T-helper 22 cell (primary cell): ENCODE measurements around the gene NDST1.

Source experiments
- DNase-seq: peaks from one replicate; pipeline ENCODE4 v3.0.0-alpha.2; 2020; ENCODE audit warnings: low read depth

NDST1 gene

DNA sequence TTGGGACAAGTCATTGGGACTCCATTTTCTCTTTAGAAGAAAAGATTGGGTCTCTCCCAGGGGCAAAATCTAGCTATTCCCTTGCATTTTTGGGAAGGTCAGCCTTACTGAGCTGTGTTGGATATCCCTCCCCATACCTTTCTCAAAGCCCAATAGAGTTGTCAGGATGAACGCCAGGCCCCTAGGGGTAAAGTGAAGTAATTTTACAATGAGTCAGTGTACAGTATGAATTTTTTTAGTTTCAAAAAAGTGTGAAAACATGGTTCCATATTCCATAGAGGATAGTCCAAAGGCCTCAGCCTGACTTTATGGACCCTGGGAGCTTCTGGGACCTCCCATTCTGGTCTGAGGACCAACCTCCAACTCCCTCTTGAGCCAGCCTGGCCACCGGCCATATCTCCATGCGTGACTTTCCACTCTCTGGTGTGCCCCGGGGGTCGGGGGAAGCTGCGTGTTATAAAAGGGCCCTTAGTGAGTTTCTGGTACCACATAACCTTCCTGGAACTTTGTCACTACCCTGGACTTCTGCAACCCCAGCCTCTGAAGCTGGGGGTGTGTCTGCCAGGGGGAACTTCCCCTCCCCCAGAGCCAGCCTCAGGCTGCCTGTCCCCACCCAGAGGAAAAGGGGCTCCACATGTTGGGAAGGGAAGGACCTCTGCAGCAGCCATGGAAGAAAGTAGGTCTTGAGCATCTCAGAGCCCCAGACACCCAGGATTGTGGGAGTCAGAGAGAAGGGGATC, 80.1 kb downstream of the NDST1 start:
- DNase-seq, result no peak

DNA sequence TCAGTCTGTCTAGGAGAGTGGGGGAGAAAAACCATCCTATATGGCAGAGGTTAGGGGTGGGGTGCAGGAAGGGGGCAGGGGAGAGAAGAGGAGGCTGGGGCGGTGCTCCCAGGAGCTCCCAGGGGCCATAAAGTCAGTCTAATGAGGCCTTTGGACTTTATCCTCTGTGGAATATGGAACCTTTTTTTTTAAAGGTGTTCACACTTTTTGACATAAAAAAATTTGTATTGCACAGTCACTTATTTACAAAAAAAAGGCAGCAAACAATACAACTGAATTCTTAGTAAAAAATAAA, 80.6 kb downstream of the NDST1 start:
- DNase-seq, result no peak

DNA sequence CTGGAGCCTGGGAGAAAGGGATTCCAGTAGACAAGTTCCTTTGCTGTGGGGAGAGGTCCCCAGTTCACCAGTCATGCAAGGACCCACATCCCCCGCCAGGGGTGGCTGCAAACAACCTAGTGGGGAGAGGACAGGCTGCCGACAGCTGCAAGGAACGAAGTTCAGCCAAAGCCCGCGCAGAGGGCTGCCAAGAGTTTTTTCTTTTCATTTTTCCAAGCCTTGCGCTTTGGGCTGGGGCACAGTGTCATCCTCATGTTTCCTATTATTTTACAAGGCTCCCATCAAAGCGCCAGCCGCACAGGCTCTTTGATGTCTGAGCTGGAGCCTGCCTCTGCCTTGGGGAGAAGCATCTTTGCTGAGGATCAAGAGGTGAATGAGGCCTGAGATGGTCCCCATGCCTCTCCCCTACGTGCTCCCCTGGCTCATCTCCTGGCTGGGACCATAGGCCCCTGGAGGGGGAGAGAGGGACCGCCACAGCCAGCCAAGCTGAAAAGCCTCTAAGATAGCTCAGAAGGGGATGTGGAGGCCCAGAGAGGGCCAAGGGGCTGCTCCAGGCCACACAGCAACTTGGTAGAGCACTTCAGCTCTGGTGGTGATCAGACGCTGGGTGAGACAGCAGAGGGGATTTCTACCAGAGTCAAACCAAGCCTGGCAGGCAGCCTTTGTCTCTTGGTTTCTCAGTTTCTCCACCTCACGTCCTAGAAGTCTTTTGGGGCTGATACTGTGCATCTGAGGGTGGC, 82.1 kb downstream of the NDST1 start:
- no peak for DNase-seq

DNA sequence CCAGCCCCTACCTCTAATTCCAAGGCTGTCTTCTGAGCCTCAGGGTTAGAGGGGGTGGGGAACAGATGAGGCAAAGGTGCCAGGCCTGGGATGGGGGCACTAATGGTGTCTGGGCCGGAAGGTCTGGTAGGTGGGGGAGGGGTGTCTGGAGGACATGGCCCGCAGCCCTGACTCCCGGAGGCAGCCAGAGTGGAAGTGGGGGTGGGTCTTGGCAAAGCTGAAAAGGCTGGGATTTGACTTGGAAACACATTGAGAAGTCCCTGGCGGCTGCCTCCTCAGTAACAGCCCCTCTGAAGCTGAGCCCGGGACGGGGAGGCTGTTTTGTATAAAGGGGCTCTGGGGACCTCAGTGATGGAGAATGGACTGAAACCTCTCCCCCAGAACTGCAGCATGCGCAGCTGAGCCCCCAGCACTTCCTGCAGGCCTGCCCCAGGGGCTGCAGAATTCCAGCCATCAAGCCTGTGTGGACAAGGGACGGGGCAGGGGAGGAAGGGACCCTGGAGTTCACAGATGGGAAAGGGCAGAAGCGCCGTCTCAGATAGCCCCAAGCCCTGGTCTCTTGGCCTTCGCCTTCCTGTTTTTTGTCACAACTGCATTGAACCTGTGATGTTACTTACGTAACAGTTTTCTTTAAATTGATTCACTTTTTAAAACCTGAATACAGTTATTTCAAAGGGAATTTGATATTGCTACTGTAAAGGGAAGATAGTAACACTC, 83.2 kb downstream of the NDST1 start:
- DNase-seq, result no peak

DNA sequence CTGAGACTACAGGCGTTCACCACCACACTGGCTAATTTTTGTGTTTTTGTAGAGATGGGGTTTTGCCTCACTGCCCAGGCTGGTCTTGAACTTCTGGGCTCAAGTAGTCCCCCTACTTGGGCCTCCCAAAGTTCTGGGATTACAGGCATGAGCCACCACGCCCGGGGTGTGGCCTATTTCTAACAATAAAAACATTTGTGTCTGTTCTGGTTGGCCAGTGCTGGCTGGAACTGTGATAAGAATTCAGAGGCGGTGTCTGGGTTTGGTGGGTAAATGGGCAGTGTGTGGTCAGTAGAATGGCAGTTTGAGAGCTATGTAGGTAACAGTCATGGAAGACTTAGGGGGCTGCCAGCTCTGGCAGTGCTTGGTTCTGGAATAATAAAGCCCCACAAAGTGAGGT, 85.7 kb downstream of the NDST1 start:
- DNase-seq, result no peak

DNA sequence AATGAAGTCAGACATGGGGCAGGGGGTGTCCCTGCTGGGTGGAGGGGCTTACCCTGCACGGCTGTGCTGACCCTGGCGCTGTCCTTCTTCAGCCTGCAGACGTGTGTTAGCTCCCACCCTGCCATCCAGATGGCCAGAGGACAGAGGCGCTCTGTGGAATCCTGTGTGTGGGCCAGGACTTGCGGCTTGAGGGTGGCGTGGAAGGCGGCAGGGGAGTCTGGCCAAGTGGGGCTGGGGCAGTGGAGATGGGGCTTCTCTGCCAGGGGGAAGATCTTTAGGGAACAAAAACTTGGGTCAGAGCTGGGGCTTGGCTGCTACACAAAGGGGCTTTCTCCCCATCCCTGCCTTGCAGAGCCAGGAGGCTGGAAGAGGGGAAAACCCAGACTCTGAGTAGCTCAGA, 86.1 kb downstream of the NDST1 start:
- DNase-seq, result no peak

DNA sequence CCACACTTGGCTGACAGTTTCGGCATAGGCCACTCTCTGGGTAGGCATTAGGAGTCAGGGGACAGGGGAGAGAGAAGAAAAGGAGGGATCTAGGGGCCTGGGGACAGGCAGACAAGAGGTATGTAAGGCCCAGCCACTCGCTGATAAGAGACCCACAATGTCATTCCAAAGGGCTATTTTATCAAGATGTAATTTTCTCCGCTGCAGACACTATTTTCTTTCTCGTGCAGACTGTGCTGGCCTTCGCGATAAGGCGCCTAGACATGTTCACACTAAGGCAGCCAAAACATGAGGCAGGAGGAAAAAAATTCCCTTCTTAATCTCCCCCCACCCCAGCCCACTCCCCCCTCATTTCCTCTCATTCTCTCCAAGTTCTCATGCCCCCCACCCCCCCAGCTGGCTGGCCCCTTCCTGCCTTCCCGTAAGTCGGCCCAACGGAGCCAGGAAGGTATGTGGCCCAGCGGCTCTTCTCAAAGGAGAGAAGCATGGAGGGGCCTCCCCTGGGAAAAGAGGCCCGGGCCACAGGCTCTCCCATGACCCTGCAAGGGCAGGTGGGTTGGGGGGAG, 87.6 kb downstream of the NDST1 start:
- DNase-seq, result no peak

DNA sequence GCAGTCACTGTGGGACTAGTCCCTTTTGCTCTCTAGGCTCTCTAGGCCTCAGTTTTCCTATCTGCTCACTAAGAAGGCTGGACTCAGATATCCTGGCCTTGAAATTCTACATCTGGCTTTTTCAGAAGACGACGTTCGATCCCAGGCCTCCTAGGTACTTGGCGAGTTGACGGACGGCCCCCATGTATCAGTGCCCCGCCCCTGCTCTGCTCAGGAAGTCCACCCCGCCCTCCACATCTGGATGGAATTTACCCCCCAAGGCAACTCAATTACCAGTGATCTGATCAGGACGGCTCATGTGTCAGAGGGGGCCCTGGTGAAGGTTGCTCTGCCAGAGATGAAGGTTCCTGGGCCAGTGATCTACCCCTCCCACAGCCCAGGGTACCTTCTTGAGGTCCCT, 88.4 kb downstream of the NDST1 start:
- no peak for DNase-seq

DNA sequence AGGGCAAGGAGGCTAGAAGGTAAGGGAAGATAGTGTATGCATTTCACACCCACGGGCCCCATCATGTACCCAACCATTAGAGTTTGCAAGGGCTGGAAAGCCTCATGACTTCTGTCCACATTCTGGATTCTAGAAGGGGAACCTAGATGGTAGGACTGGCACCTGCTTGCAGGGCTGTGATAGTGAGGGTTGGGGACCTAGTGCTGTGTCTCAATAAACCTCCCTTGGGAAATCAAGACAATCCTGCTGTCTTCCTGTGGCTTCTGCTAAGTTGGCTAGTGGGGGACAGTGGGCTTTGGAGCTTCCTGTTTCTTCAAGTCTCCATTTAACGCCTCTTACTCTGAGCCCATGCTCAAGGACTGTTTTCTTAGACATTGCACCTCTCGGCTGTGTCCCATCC, 88.9 kb downstream of the NDST1 start:
- DNase-seq, result no peak

DNA sequence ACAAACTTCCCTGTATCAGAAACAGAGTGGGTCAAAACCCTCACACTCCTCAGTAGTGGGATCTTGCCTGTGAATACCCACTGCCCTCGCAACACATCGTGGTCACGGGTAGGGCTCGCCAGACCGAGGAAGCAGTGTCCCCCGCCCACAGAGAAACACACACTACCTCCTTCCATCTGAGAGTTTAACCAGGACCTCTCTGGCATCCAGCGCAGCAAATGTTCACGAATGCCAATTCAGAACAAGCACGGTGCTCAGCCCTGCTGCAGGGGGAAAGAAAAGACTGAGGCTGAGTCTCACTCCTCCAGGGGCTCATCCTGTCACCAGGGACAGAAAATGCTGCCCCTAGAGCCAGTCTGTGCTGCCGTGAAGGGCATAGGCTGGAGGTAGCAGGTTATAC, 90.1 kb downstream of the NDST1 start:
- DNase-seq, result no peak

DNA sequence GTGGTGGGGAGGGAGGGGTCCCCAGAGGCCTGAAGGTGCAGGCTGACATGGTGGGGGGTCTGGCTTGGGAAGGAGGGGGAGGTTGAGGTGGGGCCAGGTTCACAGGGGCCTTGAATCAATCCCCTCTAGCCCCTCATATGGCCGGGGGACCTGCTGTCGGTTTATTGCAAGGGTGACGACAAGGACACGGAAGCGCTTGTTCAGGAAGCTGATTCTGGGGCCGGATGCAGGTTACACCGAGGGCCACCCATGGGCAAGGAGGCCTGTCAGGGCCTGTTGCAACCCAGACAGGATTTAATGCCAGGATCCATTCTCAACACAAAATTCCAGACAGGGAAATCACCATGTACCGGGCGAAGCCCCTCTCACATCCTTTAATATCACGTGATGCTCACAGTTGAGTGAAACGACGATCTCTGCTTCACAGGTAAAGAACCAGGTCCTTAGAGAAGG, 90.9 kb downstream of the NDST1 start:
- no peak for DNase-seq

DNA sequence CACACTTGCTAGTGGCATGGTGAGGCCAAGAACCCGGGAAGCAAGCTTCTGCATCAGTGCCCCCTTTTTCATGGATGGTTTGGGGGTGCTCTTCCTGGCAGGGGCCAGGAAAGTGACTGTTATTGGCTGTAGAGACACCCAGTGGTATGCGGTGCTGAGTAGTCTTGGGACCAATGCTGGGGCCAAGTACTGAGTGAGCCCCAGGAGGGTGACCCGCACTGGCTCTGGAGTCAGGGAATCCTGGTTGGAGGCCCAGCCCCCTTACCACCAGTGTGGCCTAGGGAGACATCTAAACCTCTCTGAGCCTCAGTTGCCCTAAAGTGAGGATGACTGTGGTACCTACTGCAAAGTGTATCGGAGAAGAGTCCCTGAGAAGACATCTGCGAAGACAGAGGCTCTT, 91.3 kb downstream of the NDST1 start:
- no peak for DNase-seq

DNA sequence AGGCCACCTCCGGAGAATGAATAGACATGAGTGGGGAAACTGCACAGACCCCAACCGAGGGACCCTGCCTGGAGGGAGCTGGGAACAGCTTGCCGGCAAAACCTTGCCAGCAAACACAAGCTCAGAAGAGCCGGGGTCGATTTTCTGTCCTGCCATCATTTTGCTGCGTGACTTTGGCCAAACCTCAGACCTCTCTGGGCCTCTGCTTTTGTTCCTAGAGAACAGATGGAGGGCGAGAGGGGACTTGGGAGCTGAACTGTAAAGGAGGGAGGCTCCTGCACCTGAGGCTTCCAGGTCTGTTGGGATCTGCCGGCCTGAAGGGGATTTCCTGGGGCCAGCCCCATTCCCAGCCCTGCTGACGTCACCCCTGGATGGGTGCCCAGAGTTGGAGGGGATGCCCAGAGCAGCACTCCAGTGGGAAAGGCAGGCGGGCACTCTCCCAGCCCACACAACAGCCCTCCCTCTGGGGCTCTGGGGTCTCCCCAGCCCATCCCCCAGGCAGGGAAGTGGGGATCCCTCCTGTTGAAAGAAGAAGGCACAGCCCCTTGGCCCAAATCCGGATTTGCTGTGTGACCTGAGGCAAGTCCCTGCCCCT, 92.1 kb downstream of the NDST1 start:
- DNase-seq, result no peak

DNA sequence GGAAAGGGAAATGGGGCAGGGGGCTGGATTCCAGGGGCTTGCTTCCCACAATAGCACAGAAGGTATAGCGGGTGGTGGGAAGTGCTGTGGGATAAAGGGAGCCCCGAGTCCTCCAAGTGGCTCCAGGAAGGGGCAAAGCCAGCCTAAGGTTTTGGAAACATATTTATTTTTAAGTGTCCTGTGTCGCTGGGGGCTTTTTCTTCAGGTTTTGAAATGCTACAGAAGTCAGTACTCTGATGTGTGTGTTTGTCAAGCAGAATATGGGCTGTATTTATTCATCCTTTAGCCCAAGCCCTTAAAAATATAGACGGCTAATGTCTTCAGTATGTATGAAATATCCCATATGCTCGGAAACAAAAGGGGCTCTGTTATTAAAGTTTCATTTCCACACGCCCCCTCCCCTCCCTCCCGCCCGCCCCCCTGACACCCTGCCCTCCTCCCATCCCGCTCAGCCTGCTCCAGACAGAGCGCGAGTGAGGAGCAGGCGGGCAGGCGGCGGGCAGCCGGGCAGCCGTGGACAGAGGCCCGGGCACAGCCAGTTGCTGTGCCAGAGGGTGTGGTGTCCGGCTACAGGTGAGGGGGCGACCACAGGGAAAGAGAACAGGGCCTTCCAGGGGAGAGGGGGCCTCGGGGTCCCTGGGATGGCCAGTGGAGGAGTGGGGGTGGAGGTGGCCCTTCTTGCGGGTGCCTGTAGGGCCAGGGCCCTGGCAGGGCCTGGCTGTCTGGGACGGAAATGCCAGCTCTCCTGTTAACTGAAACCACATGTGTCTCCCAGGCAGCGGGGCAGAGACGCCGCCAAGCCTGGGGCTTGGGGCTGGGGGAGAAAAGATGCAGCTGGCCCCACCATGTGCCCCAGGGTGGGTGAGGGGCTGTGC, 92.9 kb downstream of the NDST1 start:
- no peak for DNase-seq

DNA sequence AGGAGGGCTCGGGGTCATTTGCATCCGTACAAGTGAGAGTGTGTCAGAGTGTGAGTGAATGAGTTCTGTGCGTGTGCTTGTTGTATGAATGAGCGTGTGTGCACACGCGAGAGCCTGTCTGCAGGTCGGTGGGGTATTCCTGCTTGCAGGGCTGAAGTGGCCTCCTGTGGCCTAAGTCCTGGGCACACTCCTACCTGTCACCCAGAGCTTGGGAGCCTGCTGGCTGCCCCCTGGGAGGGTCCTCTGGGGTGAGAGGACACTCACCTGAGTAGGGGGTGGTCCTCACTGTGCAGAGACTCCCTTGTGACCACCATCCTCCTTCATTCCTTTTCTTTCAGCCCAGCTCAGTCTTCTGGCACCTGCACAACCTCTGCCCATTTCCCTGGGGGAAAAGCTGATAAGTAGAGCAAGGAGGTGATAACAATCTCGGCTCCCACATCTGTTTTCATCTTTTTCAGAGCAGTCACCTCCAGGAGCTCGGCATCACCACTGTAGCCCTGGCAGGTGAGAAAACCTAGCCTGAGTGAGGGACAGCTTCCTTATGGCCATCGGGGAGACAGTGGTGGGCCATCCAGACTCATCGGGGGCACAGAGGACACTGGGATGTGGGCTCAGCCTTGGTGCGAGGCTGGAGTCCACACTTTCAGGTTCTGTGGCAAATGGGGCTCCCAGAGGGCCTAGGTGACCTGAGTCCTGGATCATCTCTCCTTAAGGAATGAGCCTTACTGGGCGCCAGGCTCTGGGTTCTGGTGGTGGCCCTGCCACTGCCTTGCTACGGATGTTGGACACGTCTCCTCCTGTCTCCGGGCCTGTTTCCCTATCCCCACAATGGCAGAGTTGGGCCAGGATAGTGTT, 93.8 kb downstream of the NDST1 start:
- DNase-seq, result no peak

DNA sequence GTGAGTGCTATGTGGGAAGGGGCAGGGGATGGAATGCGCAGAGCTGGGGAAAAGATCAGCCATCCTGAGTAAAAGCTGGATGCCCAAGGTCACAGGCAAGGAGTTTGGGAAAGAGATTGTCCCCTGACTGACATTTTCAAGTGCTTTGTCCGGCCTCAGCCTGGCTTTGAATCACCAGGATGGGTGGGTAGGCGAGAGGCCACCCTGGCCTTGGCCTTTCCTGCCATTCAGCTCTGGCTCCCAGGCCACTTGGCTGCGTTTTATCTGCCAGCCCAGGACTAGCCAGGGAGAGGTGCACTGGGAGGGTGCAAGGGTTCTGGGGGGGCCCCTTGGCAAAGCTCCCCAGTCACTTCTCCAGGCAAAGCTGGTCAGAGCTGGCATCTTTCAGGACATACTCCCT, 95.1 kb downstream of the NDST1 start:
- no peak for DNase-seq

DNA sequence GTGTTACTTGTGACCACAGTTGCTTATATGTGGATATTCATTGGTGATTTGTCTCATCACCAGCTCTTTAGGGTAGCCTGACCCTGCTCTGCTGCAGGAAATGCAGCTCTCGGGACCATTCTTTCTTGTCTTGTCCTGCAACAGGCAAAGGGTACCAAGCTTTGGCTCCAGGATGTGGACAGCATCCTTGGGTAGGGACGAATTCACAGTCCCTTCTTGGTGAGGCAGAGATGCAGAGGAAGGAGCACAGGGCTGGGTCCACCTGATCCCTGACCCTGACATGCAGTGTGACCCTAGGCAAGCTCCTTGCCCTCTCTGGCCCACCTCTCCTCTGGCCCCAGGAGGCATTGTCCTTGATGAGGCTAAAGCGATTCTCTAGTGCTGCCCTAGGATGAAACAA, 95.6 kb downstream of the NDST1 start:
- DNase-seq, result no peak

DNA sequence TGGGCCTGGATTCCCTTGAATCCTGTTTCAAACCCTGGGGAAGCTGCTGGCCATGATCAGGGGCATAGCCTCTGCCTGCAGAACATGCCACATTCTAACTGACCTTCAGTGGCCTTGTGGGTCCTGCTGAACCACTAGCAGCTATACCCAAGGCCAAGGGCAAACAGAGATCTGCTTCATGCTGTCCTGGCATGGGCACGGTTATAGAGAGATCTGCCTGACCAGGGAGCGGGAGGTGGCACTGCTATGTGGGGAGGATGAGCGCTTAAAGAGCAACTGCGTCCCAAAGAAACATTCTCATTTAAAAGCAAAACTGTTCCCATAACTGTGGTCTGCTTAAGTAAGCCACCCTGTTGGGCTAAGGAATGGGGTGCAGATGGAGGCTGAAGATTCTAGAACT, 96.1 kb downstream of the NDST1 start:
- DNase-seq, result no peak

DNA sequence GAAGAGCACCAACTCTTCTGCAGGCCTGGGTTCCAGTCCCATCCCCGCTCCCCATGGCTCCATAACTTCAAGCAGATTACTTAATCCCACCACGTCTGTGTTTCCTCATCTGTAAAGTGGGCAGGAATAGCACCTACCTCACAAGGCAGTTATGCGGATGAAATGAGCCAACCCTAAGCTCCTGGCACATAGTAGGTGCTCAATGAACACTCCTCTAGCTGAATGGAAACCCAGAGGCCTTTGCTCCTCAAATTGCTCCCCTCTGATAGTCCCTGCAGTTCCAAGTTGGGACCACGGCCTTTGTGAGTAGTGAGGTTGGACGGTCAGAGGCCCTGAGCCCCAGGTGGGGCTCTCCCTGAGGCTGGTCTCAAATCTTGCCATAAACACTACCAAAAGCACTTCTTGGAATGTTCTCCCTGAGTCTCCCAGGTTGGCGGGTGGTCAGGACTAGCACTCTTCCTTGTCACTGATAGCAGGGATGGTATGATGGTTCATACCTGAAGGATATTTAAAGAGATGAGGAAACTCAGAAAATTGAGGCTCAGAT, 97.0 kb downstream of the NDST1 start:
- no peak for DNase-seq

DNA sequence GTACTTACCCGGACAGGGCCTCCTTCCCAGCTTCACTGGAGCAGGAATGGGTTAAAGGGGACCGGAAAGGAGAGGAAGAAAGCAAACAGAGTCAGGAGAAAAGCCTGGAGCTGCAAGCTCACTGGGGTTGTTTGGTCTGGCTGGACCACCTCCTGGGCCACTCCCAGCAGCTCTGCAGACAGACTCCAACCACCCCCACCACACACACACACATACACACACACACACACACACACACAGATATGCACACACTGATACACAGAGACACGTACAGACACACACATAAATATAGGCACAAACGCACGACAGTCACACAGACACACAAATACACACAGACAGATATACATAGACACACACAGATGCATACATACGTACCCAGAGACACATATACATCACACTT, 97.6 kb downstream of the NDST1 start:
- no peak for DNase-seq
